ENCODE data around the gene MVD.

DNA sequence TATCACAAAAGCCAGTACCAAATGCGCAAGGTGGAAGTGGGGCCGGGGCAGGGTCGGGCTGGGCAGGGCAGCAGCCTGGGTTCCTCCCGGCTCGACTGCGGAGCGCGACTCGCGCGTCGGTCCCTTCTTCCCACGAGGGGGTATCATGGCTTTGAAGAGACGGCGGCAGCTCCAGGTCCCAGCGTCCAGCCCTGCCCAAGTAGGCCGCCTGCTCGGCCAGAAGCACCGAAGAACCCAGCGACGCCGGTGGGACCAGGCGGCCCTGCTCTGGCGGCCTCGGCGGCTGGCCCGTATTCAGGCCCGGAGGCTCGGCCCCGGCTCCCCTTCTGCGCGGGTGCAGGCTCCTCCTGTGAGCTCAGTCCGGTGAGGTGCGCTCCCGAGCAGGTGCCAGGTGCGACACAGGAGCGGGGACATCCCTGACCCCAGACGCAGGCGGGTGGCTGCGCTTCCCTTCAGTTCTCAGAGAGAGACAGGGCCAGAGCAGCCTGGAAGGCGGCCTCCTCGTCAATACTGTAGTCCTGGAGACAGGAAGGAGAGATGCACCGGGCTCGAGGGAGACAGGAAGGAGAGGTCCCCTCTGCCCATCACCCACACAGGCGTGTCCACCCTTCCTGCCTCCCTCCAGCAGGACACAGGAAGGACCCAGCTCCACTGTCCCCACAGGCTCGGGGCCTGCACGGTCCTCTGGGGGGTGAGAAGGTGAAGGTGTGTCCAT is 34.4 kb upstream of the MVD start:
- no peak for TF ChIP-seq POLR2A (IDR thresholded peaks at IDR 0.05)
- TF ChIP-seq, protein P1, sequence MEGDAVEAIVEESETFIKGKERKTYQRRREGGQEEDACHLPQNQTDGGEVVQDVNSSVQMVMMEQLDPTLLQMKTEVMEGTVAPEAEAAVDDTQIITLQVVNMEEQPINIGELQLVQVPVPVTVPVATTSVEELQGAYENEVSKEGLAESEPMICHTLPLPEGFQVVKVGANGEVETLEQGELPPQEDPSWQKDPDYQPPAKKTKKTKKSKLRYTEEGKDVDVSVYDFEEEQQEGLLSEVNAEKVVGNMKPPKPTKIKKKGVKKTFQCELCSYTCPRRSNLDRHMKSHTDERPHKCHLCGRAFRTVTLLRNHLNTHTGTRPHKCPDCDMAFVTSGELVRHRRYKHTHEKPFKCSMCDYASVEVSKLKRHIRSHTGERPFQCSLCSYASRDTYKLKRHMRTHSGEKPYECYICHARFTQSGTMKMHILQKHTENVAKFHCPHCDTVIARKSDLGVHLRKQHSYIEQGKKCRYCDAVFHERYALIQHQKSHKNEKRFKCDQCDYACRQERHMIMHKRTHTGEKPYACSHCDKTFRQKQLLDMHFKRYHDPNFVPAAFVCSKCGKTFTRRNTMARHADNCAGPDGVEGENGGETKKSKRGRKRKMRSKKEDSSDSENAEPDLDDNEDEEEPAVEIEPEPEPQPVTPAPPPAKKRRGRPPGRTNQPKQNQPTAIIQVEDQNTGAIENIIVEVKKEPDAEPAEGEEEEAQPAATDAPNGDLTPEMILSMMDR (IDR thresholded peaks at IDR 0.05) = no peak
